WTC11 (cell line): ENCODE results near the gene CCDC149. TPM values are rescaled to one million over a fixed set of nuclear protein-coding genes. Genes with fewer than 3 reads are reported as not detected.
A peak's percentile ranks its signal among the peaks of the same experiment; 100 is the strongest.

Source experiments
- ATAC-seq: fragments of 200-7000 bp; cut with Tn5 transposase; 2 replicates; pipeline ENCODE4 v1.10.0; 2021; ENCODE audit warnings: mild to moderate bottlenecking, moderate library complexity
- CTCF ChIA-PET: fragments of 300-600 bp; sonication (Branson Sonifier 250); formaldehyde crosslinking; loops from one replicate; lab custom pipeline; 2021; ENCODE audit warnings: antibody characterized with exemption; lab: Charles Lee
- POLR2A ChIA-PET: fragments of 350-600 bp; sonication (Branson Sonifier 250); formaldehyde crosslinking; loops from one replicate; lab custom pipeline; 2021; ENCODE audit warnings: antibody characterized with exemption; lab: Charles Lee
- DNase-seq: peaks from one replicate; pipeline ENCODE4 v3.0.0; 2021; ENCODE audit warnings: low spot score
- H3K27ac Mint-ChIP-seq: 2 replicates; pipeline ENCODE4 v1.8.0; 2021; ENCODE audit warnings: mixed read lengths
- H3K27me3 Mint-ChIP-seq: 2 replicates; pipeline ENCODE4 v1.8.0; 2021; ENCODE audit warnings: low read depth, mild to moderate bottlenecking, moderate library complexity, mixed read lengths
- H3K36me3 Mint-ChIP-seq: 2 replicates; pipeline ENCODE4 v1.8.0; 2021; ENCODE audit warnings: mixed read lengths
- H3K4me1 Mint-ChIP-seq: 2 replicates; pipeline ENCODE4 v1.8.0; 2022; ENCODE audit warnings: mixed read lengths
- H3K4me3 Mint-ChIP-seq: 2 replicates; pipeline ENCODE4 v1.8.0; 2021; ENCODE audit warnings: mild to moderate bottlenecking, moderate library complexity, mixed read lengths
- H3K9me3 Mint-ChIP-seq: 2 replicates; pipeline ENCODE4 v1.8.0; 2021; ENCODE audit warnings: mixed read lengths
- ATF1 ChIP-seq: sonication (generic); formaldehyde crosslinking; IDR thresholded peaks from 2 replicates; pipeline ENCODE4 v1.8.1; 2023; ENCODE audit warnings: mild to moderate bottlenecking, moderate library complexity, missing genetic modification reagents
- CBFB ChIP-seq: sonication (generic); formaldehyde crosslinking; IDR thresholded peaks from 2 replicates; pipeline ENCODE4 v1.8.1; 2022; ENCODE audit warnings: mild to moderate bottlenecking, low read depth, missing genetic modification reagents
- CREB1 ChIP-seq: sonication (generic); formaldehyde crosslinking; IDR thresholded peaks from 2 replicates; pipeline ENCODE4 v1.8.0; 2023; ENCODE audit warnings: mild to moderate bottlenecking, missing genetic modification reagents
- EMX1 ChIP-seq: fragments of 250-450 bp; sonication (Bioruptor Pico); IDR thresholded peaks from 2 replicates; pipeline ENCODE4 v1.8.0; 2021; ENCODE audit warnings: mild to moderate bottlenecking
- FOXJ3 ChIP-seq: sonication (generic); formaldehyde crosslinking; IDR thresholded peaks from 2 replicates; pipeline ENCODE4 v1.9.0; 2021; ENCODE audit warnings: missing genetic modification reagents, mild to moderate bottlenecking, borderline replicate concordance
- FOXK1 ChIP-seq: sonication (generic); formaldehyde crosslinking; IDR thresholded peaks from 2 replicates; pipeline ENCODE4 v1.8.0; 2022; ENCODE audit warnings: mild to moderate bottlenecking, moderate library complexity, missing genetic modification reagents
- GRHL2 ChIP-seq: fragments of 250-450 bp; sonication (Bioruptor Pico); IDR thresholded peaks from 2 replicates; pipeline ENCODE4 v1.8.0; 2022; ENCODE audit warnings: mild to moderate bottlenecking, moderate library complexity; ENCODE audit not compliant: insufficient replicate concordance, severe bottlenecking
- IRF2 ChIP-seq: sonication (generic); formaldehyde crosslinking; IDR thresholded peaks from 2 replicates; pipeline ENCODE4 v1.8.0; 2022; ENCODE audit warnings: low read depth, missing genetic modification reagents, borderline replicate concordance
- PRRX2 ChIP-seq: fragments of 250-450 bp; sonication (Bioruptor Pico); IDR thresholded peaks from 2 replicates; pipeline ENCODE4 v1.8.0; 2021; ENCODE audit warnings: mild to moderate bottlenecking
- SP1 ChIP-seq: sonication (generic); formaldehyde crosslinking; conservative IDR thresholded peaks from 2 replicates; pipeline ENCODE4 v1.8.1; 2022; ENCODE audit warnings: missing genetic modification reagents
- TCF7 ChIP-seq: sonication (generic); formaldehyde crosslinking; IDR thresholded peaks from 2 replicates; pipeline ENCODE4 v1.8.0; 2022; ENCODE audit warnings: mild to moderate bottlenecking, low read depth, missing genetic modification reagents, moderate library complexity
- TEAD1 ChIP-seq: sonication (generic); formaldehyde crosslinking; IDR thresholded peaks from 2 replicates; pipeline ENCODE4 v1.8.0; 2022; ENCODE audit warnings: mild to moderate bottlenecking, missing genetic modification reagents
- ZNF121 ChIP-seq: sonication (generic); formaldehyde crosslinking; IDR thresholded peaks from 2 replicates; pipeline ENCODE4 v1.8.0; 2023; ENCODE audit warnings: missing genetic modification reagents
- total RNA-seq: library from RNA; stranded (reverse); gene quantifications from 3 replicates; pipeline ENCODE4 v1.2.3, GENCODE V29; 2021
- TF ChIP-seq, protein P1 (sequence below): sonication (generic); formaldehyde crosslinking; IDR thresholded peaks from 2 replicates; pipeline ENCODE4 v1.8.1; 2022; ENCODE audit warnings: mild to moderate bottlenecking, moderate library complexity, missing genetic modification reagents
- TF ChIP-seq, protein P2 (sequence below): fragments of 250-450 bp; sonication (Bioruptor Pico); IDR thresholded peaks from 2 replicates; pipeline ENCODE4 v1.9.0; 2021; ENCODE audit warnings: mild to moderate bottlenecking

Gene CCDC149
- total RNA-seq, 1 experiment from 2014 or later, result 3.9 TPM

DNA sequence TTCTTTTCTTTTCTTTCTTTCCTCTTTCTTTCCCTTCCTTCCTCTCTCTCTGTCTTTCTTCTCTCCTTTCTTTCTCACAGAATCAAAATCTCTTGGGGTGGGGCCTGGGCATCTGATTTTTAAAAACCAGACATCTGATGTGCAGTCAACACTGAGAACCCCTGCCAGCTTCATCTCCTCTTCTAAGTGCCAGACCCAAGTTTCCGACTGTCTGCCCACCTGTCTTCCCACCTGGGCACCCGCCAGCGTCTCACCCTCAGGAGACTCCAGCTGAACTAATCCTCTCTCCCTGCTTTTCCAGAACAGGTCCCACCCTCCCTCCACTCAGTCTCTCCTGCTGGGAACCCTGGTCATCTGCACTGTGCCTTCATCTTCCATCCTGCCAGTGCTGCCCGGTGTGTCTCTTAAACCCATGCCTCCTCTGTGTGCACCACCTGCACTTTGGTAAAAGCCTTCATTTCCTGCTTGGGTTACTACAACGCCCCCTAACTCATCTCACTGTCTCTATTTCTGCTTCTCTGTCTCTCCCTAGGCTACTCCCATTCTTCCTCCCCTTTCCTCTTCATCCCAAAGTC lies 114.7 kb downstream of the CCDC149 start:
- no peak overlapping the region for H3K4me3 Mint-ChIP-seq
- ATAC-seq, result no peak
- DNase-seq, result no peak
- H3K9me3 Mint-ChIP-seq, result no peaks in the 10 kb centered on the region
- peaks cover 35% of the 10 kb centered on the region for H3K4me1 Mint-ChIP-seq
- no peaks in the 10 kb centered on the region for H3K36me3 Mint-ChIP-seq
- no peak overlapping the region for H3K27ac Mint-ChIP-seq
- ChIA-PET POLR2A (no interaction called here), CTCF (no interaction called here)
- TF ChIP-seq, protein P1, sequence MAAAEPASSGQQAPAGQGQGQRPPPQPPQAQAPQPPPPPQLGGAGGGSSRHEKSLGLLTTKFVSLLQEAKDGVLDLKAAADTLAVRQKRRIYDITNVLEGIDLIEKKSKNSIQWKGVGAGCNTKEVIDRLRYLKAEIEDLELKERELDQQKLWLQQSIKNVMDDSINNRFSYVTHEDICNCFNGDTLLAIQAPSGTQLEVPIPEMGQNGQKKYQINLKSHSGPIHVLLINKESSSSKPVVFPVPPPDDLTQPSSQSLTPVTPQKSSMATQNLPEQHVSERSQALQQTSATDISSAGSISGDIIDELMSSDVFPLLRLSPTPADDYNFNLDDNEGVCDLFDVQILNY (CRISPR knock-in tag), result no peak
- TF ChIP-seq TCF7 (CRISPR knock-in tag) (no peak), EMX1 (CRISPR knock-in tag) (no peak), FOXK1 (CRISPR knock-in tag) (no peak)
- peaks cover 76% of the 10 kb centered on the region for H3K27me3 Mint-ChIP-seq

- H3K4me3 Mint-ChIP-seq, result no peak overlapping the region
- ATAC-seq, result no peak
- no peaks in the 10 kb centered on the region for H3K36me3 Mint-ChIP-seq
- peaks cover 71% of the 10 kb centered on the region for H3K27me3 Mint-ChIP-seq
- H3K4me1 Mint-ChIP-seq, result peaks cover 33% of the 10 kb centered on the region
- H3K9me3 Mint-ChIP-seq, result no peaks in the 10 kb centered on the region
- no peak for TF ChIP-seq TEAD1 (CRISPR knock-in tag)
- TF ChIP-seq ATF1 (CRISPR knock-in tag), result no peak
- TF ChIP-seq, protein P2, sequence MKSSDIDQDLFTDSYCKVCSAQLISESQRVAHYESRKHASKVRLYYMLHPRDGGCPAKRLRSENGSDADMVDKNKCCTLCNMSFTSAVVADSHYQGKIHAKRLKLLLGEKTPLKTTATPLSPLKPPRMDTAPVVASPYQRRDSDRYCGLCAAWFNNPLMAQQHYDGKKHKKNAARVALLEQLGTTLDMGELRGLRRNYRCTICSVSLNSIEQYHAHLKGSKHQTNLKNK (CRISPR knock-in tag), result no peak
- no peak for TF ChIP-seq CBFB (CRISPR knock-in tag)
- TF ChIP-seq, all 79 proteins: peak for 0
- CTCF ChIA-PET, result no interaction called here
- H3K27ac Mint-ChIP-seq, result no peak overlapping the region
- POLR2A ChIA-PET, result no interaction called here
- no peak for DNase-seq
These were observed 116.2 kb downstream of the CCDC149 start for GRCh38 chr4:24796620-24797019.

DNA sequence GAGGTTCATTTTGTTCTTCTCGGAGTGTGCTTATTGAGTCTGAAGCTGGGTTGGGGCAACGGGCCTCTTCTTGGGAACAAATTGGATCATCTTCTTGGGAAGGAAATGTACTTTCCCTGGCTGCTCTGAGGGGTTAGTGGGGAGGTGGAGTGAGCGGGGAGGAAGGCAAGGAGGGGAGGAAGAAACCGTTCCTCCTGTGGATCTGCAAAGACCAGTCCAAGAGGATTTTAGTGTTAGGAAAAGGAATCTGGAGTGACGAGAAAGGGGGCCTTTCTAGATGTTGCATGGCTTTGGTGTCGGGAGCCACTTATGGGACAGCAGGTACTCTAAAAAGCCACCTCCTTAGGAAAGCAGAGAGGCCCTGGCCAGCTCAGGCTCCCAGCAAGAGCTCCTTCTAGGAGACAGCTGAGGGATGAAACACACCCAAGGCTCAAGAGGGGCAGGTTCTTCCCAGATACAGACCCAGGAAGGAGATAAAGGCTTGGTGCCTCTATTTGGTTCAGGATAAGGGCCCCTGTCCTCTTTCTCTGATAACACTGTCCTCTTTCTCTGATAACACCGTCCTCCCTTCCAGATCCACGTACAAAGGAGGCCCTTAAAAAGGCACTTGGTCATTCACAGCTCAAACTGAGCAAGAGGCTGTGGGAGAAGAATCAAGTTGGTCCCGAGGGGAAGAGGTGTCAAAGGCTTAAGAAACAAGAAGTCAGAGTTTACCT lies 117.0 kb downstream of the CCDC149 start:
- no peaks in the 10 kb centered on the region for H3K36me3 Mint-ChIP-seq
- ChIA-PET CTCF (interaction anchor here (1.0 to 3.3 kb wide), 5 partner anchors 15 to 193 kb away, joined by 3 to 25 read pairs (median 10); no protein-coding TSS in a partner anchor), POLR2A (no interaction called here)
- TF ChIP-seq SP1 (CRISPR knock-in tag) (0 out of 2 replicates have a peak, but pooled peaks have one; percentile 6), CREB1 (no peak), GRHL2 (CRISPR knock-in tag) (no peak), FOXJ3 (CRISPR knock-in tag) (no peak)
- DNase-seq, result no peak
- peak; percentile 4 for ATAC-seq
- H3K4me1 Mint-ChIP-seq, result peaks cover 27% of the 10 kb centered on the region
- H3K27me3 Mint-ChIP-seq, result peaks cover 66% of the 10 kb centered on the region
- peak overlapping the region; percentile 54 for H3K27ac Mint-ChIP-seq
- H3K9me3 Mint-ChIP-seq, result no peaks in the 10 kb centered on the region
- H3K4me3 Mint-ChIP-seq, result peak overlapping the region; percentile 70

- ATAC-seq (peak; percentile 92), DNase-seq (peak; percentile 72)
- peaks cover 24% of the 10 kb centered on the region for H3K4me1 Mint-ChIP-seq
- H3K36me3 Mint-ChIP-seq, result no peaks in the 10 kb centered on the region
- ChIA-PET CTCF (interaction anchor here (1.0 to 3.3 kb wide), 13 partner anchors 13 to 251 kb away, joined by 3 to 25 read pairs (median 6); no protein-coding TSS in a partner anchor), POLR2A (no interaction called here)
- H3K4me3 Mint-ChIP-seq, result peak within 1 kb of the TSS; percentile 70
- TF ChIP-seq ZNF121 (CRISPR knock-in tag) (0 out of 2 replicates have a peak, but pooled peaks have one; percentile 11), PRRX2 (CRISPR knock-in tag) (no peak), IRF2 (CRISPR knock-in tag) (no peak), SP1 (CRISPR knock-in tag) (0 out of 2 replicates have a peak, but pooled peaks have one; percentile 38)
- peaks cover 59% of the 10 kb centered on the region for H3K27me3 Mint-ChIP-seq
- H3K9me3 Mint-ChIP-seq, result no peaks in the 10 kb centered on the region
- H3K27ac Mint-ChIP-seq, result peak within 1 kb of the TSS; percentile 54
These were observed 117.8 kb downstream of the CCDC149 start, which contains the start of gene SOD3 for GRCh38 chr4:24794916-24795665. Gene SOD3, plus strand, starts transcription at chr4:24795573. Its CDS starts 3,949 bp downstream, at chr4:24799522.
